HUES48 (cell line): ENCODE results near the gene SFRP2.

ENCODE experiments used
- H3K27ac ChIP-seq: one replicate; pipeline ENCODE4 v1.7.0; 2013; ENCODE audit warnings: low read depth, low read length, inconsistent platforms
- H3K27me3 ChIP-seq: 2 replicates; pipeline ENCODE4 v1.6.1; 2013; ENCODE audit warnings: mild to moderate bottlenecking, low read length; ENCODE audit not compliant: control insufficient read depth, insufficient read depth
- H3K36me3 ChIP-seq: 2 replicates; pipeline ENCODE4 v1.6.1; 2013; ENCODE audit warnings: low read length; ENCODE audit not compliant: control insufficient read depth, insufficient read depth
- H3K4me1 ChIP-seq: 2 replicates; pipeline ENCODE4 v1.6.1; 2013; ENCODE audit warnings: mild to moderate bottlenecking, low read length; ENCODE audit not compliant: control insufficient read depth, insufficient read depth
- H3K4me3 ChIP-seq: 2 replicates; pipeline ENCODE4 v1.5.1; 2013; ENCODE audit warnings: mild to moderate bottlenecking, low read depth, low read length
- H3K9ac ChIP-seq: 2 replicates; pipeline ENCODE4 v1.6.1; 2013; ENCODE audit warnings: mild to moderate bottlenecking, low read depth, low read length, moderate library complexity
- H3K9me3 ChIP-seq: 2 replicates; pipeline ENCODE4 v1.6.1; 2013; ENCODE audit warnings: low read length; ENCODE audit not compliant: control insufficient read depth, insufficient read depth

Gene SFRP2

DNA sequence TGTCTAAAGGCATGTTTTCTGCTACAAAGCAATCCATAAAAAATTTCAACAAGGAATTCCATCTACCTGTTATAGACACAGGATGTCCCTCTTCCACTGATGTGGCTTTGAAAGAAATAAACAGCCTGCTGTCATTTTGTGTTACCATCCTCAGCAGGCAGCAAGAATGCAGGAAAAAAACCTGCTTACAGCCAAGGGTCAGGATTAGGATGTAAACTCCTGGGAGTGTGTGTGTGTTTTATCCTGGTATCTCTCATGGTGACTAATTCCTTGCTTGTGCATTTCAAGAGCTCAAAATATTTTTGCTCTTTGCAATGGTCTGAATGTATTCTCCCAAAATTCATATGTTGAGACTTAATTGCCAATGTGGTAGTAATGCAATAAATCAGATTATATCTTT lies 28.6 kb upstream of the SFRP2 start:
- no peak overlapping the region for H3K27ac ChIP-seq
- no peak overlapping the region for H3K4me3 ChIP-seq

DNA sequence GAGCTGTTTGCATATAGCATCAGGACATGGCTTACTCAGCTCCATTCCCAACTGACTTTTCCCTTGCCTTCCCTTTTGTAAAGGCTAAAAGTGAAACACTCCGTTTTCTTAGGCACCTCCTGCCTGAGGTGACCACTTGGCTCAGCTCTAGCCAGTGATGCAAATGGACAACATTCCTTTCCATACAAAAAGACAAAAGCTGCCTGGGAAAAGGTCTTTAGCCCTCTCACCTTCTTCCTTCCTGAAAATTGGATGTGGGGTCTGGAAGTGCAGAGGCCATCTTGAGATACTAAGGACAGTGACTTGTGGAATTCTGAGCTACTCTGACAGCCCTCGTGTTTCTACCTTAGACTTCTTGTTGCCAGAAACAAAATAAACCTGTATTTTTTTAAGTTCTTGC lies 27.7 kb upstream of the SFRP2 start:
- Histone ChIP-seq H3K4me3 (no peak overlapping the region), H3K9me3 (no peaks in the 10 kb centered on the region), H3K36me3 (no peaks in the 10 kb centered on the region), H3K27me3 (no peaks in the 10 kb centered on the region), H3K4me1 (peaks cover 24% of the 10 kb centered on the region), H3K27ac (no peak overlapping the region), H3K9ac (no peak overlapping the region)

More for the DNA sequence above, 28.6 kb upstream of the SFRP2 start:
- no peaks in the 10 kb centered on the region for H3K9me3 ChIP-seq
- no peaks in the 10 kb centered on the region for H3K36me3 ChIP-seq
- H3K9ac ChIP-seq, result no peak overlapping the region
- peaks cover 24% of the 10 kb centered on the region for H3K4me1 ChIP-seq
- H3K27me3 ChIP-seq, result no peaks in the 10 kb centered on the region

DNA sequence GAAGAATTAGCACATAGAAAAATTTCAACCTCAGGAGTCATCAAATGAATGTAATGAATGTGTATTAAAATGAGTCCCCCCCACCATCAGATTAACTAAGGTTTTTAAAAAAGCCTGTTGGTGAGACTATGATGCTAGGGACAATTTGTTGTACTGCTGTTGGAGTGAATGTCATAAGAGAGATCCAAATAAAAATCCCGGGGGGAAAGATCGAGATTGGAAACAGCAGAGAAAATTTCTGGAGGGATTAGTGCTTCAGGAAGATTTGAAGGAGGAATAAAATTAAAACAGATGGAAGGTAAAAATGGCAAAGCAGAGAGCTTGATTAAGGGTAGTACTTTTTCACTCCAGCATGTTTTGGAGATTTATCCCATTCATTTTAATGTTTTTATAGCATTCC lies 25.9 kb upstream of the SFRP2 start:
- no peak overlapping the region for H3K9ac ChIP-seq
- H3K4me1 ChIP-seq, result peaks cover 24% of the 10 kb centered on the region
- no peaks in the 10 kb centered on the region for H3K9me3 ChIP-seq
- H3K36me3 ChIP-seq, result no peaks in the 10 kb centered on the region
- no peak overlapping the region for H3K27ac ChIP-seq
- no peak overlapping the region for H3K4me3 ChIP-seq
- H3K27me3 ChIP-seq, result no peaks in the 10 kb centered on the region

DNA sequence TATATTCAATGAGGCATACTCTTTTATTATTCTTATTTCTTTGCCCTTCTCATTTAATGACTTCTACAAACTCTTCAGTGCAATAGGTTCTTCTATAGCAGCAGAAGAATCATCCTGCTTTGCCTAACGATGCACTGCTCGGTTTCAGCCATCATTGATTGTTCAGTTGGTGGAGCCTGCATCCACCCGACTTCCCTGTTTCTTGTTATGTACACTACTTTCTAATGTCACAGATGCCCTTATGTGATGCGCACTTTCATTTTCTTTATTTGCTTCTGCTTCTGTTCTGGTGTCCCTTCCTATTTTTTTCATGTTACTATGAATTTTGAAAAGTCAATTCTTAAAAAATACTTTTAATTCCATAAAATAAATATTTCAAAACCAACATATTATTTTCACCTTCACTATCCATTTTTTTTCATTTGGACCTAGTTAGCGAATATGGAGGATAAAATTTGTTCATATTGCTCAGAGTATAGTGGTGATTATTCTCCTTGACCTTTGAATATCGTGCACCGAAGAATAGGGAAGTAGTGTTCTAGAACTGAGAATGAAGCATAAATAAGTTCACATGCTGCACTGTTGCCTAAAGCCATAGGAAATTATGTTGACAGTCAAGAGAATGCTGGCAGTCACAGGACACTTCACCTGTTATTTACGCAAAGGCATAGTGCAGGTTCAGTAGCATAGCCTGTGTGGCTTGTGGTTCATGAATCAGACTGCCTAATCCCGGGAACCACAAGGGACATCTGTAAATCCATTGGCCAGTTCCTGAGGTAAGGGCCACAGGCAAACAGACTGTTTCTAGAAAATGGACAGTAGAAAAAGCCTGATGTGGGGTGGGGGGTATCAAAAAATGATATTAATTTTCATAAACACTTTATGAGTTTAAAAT lies 21.3 kb upstream of the SFRP2 start:
- H3K36me3 ChIP-seq, result no peaks in the 10 kb centered on the region
- no peak overlapping the region for H3K4me3 ChIP-seq
- H3K27ac ChIP-seq, result no peak overlapping the region
- peaks cover 5% of the 10 kb centered on the region; the same call in 1 of the 2 replicates for H3K4me1 ChIP-seq
- no peaks in the 10 kb centered on the region for H3K27me3 ChIP-seq
- no peaks in the 10 kb centered on the region for H3K9me3 ChIP-seq
- no peak overlapping the region for H3K9ac ChIP-seq

DNA sequence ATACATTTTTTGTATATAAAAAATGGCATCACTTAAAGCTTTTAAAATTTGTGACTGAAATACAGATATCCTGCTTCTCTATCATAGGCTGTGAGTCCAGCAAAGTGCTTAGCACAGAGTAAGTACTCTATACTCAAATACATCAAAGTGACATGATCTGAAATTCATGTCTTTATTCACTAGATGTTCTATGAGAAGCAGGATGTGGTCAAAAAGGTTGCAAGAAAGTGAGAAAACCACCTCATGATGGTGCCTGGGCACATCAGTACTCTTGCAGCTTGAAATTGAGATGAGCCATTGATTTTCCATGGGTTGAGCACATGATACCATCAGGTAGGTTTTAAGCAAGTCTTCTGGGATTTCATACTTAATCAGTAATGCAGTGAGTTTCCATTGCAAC lies 20.4 kb upstream of the SFRP2 start:
- H3K9me3 ChIP-seq, result no peaks in the 10 kb centered on the region
- no peak overlapping the region for H3K27ac ChIP-seq
- H3K36me3 ChIP-seq, result no peaks in the 10 kb centered on the region
- H3K9ac ChIP-seq, result no peak overlapping the region
- H3K27me3 ChIP-seq, result no peaks in the 10 kb centered on the region
- H3K4me1 ChIP-seq, result peaks cover 5% of the 10 kb centered on the region; the same call in 1 of the 2 replicates
- no peak overlapping the region for H3K4me3 ChIP-seq

DNA sequence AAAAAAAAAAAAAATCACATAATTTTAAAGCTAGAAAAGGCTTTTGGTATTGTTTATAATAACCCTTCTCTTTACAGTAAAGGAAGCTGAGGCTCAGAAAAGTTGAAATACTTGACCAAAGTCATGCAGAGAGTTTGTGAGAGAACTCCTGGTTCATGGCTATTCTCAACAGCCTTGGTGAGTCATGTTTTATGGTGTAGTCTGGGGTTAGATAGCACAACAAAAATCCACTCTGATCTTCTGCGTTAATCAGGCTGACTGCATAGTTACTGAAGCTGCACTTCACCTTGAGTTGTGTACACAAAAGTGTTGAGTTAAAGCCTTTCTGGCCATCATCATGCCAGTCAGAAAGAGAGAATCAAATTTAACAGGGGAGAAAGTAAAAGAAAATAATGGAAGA lies 19.3 kb upstream of the SFRP2 start:
- no peaks in the 10 kb centered on the region for H3K27me3 ChIP-seq
- H3K36me3 ChIP-seq, result no peaks in the 10 kb centered on the region
- H3K4me1 ChIP-seq, result peaks cover 5% of the 10 kb centered on the region; the same call in 1 of the 2 replicates
- no peak overlapping the region for H3K27ac ChIP-seq
- H3K9ac ChIP-seq, result no peak overlapping the region
- no peak overlapping the region for H3K4me3 ChIP-seq
- H3K9me3 ChIP-seq, result no peaks in the 10 kb centered on the region

DNA sequence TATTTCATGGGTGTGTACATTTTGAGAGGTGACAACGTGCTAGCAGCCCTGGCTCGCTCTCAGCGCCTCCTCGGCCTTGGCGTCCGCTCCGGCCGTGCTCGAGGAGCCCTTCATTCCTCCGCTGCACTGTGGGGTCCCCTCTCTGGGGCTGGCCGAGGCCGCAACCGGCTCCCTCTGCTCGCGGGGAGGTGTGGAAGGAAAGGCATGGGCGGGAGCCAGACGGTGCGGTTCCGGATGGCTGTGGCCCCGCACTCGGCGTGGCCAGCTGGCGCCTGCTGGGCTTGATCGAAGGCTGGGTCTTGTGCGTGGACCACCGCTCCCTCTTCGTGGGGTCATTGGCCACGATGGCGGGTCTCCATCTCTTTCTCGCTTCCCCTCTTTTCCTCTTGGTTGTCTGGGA lies 17.2 kb upstream of the SFRP2 start:
- Histone ChIP-seq H3K9ac (no peak overlapping the region), H3K27ac (no peak overlapping the region), H3K27me3 (no peaks in the 10 kb centered on the region), H3K9me3 (no peaks in the 10 kb centered on the region), H3K4me1 (no peaks in the 10 kb centered on the region), H3K4me3 (no peak overlapping the region), H3K36me3 (no peaks in the 10 kb centered on the region)

DNA sequence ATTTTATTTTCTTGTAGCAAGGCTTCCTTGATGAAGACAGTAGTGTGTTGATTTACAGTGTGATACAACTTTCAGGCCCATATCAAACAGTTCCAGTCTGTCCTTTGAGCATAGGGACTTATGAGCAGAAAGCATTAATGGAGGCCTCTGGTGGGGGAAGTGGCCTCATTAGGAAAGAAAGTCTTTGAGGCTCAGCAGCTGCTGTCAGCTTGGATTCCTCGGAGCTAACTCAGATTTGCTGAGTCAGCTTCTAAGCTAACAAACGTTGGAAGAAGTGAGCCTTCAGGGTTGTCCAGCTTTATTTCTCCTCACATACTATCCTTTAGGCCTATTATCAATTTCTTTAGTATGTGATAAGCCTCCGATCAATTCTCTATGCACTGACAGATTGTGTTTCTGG lies 15.8 kb upstream of the SFRP2 start:
- no peak overlapping the region for H3K9ac ChIP-seq
- H3K4me1 ChIP-seq, result no peaks in the 10 kb centered on the region
- no peaks in the 10 kb centered on the region for H3K27me3 ChIP-seq
- no peak overlapping the region for H3K4me3 ChIP-seq
- no peaks in the 10 kb centered on the region for H3K9me3 ChIP-seq
- no peak overlapping the region for H3K27ac ChIP-seq
- H3K36me3 ChIP-seq, result no peaks in the 10 kb centered on the region

DNA sequence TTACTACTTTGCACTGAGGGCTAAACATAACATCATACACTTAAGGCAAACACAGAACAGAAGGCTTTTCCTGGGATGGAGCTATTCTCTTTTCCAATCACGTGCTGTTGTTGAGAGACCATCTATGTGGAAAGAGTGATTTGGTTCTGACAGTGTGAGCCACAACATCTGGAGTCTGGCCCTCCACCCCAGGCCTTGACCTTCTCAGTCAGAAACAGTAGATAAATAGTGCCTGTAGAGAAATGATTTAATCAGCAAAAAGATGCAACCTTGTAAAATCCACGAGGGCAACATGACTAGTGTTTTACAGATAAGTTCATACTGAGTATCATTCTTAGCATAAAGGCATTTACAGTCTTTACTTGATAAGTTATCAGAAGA lies 10.8 kb upstream of the SFRP2 start:
- H3K9me3 ChIP-seq, result no peaks in the 10 kb centered on the region
- H3K4me1 ChIP-seq, result no peaks in the 10 kb centered on the region
- H3K9ac ChIP-seq, result no peak overlapping the region
- no peaks in the 10 kb centered on the region for H3K27me3 ChIP-seq
- H3K4me3 ChIP-seq, result no peak overlapping the region
- no peaks in the 10 kb centered on the region for H3K36me3 ChIP-seq
- H3K27ac ChIP-seq, result no peak overlapping the region

DNA sequence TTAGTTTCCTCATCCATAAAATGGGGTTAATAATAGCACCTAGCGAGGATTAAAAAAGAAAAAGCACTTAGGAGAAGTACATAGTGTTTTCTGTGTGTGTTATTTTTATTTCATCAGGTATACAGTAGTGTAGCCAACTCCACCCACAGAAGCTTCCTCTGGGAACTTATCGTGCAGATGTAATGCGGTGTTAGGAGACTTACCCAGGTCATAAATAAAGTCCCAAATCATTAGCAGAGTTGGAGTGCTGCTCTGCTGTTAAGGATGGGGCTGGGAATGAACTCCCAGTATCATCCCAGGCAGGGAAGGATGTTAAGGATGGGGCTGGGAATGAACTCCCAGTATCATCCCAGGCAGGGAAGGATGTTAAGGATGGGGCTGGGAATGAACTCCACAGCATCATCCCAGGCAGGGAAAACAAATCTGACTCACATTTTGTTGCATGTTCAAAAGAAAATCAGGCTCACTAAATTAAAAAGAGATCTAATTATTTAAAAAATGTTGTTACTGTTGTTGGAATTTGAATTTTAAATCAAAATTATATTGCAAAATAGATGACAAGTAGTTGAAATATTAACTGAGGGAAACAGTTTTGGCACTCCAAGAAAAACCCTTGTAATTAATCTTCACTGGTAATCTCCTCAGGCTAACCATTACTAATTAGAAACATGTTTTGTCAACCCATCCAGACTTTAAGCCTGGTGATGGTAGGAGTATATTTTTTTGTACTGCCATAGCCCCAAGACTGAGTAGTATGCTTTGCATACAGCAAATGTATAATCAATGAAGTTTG lies 10.2 kb upstream of the SFRP2 start:
- Histone ChIP-seq H3K36me3 (no peaks in the 10 kb centered on the region), H3K4me1 (no peaks in the 10 kb centered on the region), H3K27me3 (0 out of 2 replicates have a peak, but pooled peaks cover 2% of the 10 kb centered on the region)

DNA sequence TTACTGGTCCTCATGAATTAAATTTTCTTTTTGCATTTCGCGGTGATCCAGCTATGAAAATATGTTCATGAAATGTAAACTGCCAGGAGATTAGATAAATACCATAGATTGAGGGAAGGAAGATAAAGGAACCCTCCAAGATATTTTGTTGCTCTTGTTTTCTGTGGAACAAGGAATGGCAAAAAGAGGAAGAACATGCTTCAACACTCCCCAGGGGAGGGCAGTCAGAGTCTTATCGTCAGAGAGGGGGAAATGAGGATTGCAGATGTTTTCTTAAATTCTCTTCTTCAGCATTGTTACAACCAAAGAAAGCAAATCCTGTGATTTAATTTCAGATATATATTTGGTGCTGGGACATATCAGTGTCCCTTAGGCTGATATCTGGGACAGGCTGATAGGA lies 9.5 kb upstream of the SFRP2 start:
- Histone ChIP-seq H3K9ac (no peak overlapping the region), H3K27me3 (peaks cover 6% of the 10 kb centered on the region; the same call in 1 of the 2 replicates), H3K36me3 (no peaks in the 10 kb centered on the region), H3K4me1 (0 out of 2 replicates have a peak, but pooled peaks cover 2% of the 10 kb centered on the region), H3K9me3 (no peaks in the 10 kb centered on the region), H3K27ac (no peak overlapping the region), H3K4me3 (no peak overlapping the region)

More for the DNA sequence above, 10.2 kb upstream of the SFRP2 start:
- no peak overlapping the region for H3K27ac ChIP-seq
- no peak overlapping the region for H3K9ac ChIP-seq
- no peak overlapping the region for H3K4me3 ChIP-seq
- no peaks in the 10 kb centered on the region for H3K9me3 ChIP-seq
